Astrocyte (in vitro differentiated cells and primary cell): ENCODE results near the gene PFN4. TPM values are rescaled to one million over a fixed set of nuclear protein-coding genes. Genes with fewer than 3 reads are reported as not detected.

ENCODE experiments used
- DNase-seq: peaks from one replicate; pipeline ENCODE4 v3.0.0-alpha.2; 2010; ENCODE audit warnings: low read depth
- FAIRE-seq: peaks from 2 replicates; lab custom pipeline; 2011; peaks lifted over from hg19 to GRCh38; lab: Jason Lieb, UNC
- H2AFZ ChIP-seq: 2 replicates; pipeline ENCODE4 v1.6.0; 2012; ENCODE audit warnings: low read depth, low read length, inconsistent platforms
- H3K27ac ChIP-seq: 2 replicates; pipeline ENCODE4 v1.5.1; 2011; ENCODE audit warnings: low read depth, low read length, inconsistent platforms
- H3K27me3 ChIP-seq: 2 replicates; pipeline ENCODE4 v1.6.0; 2011; ENCODE audit warnings: low read length, inconsistent platforms; ENCODE audit not compliant: insufficient read depth
- H3K36me3 ChIP-seq: 2 replicates; pipeline ENCODE4 v1.5.1; 2011; ENCODE audit warnings: low read length, inconsistent platforms; ENCODE audit not compliant: insufficient read depth
- H3K4me1 ChIP-seq: 2 replicates; pipeline ENCODE4 v1.5.1; 2011; ENCODE audit warnings: low read length, inconsistent platforms; ENCODE audit not compliant: insufficient read depth
- H3K4me2 ChIP-seq: 2 replicates; pipeline ENCODE4 v1.6.0; 2012; ENCODE audit warnings: low read length, inconsistent platforms
- H3K4me3 ChIP-seq: 2 replicates; pipeline ENCODE4 v1.5.1; 2011; ENCODE audit warnings: low read depth, mild to moderate bottlenecking, low read length, inconsistent platforms; ENCODE audit not compliant: insufficient read depth
- H3K79me2 ChIP-seq: 2 replicates; pipeline ENCODE4 v1.6.0; 2012; ENCODE audit warnings: mild to moderate bottlenecking, low read length, inconsistent platforms; ENCODE audit not compliant: insufficient read depth
- H3K9ac ChIP-seq: 2 replicates; pipeline ENCODE4 v1.6.0; 2012; ENCODE audit warnings: mild to moderate bottlenecking, low read length, inconsistent platforms
- H3K9me3 ChIP-seq: 2 replicates; pipeline ENCODE4 v1.5.1; 2012; ENCODE audit warnings: low read depth, mild to moderate bottlenecking, low read length, inconsistent platforms; ENCODE audit not compliant: insufficient read depth
- H4K20me1 ChIP-seq: 2 replicates; pipeline ENCODE4 v1.6.0; 2012; ENCODE audit warnings: low read length, inconsistent platforms; ENCODE audit not compliant: insufficient read depth
- H3K27ac Mint-ChIP-seq: one replicate; pipeline ENCODE4 v1.8.0; 2021; ENCODE audit warnings: mild to moderate bottlenecking, mixed read lengths; ENCODE audit not compliant: unreplicated experiment
- H3K27me3 Mint-ChIP-seq: one replicate; pipeline ENCODE4 v1.8.0; 2021; ENCODE audit warnings: low read depth, mixed read lengths; ENCODE audit not compliant: unreplicated experiment
- H3K36me3 Mint-ChIP-seq: one replicate; pipeline ENCODE4 v1.8.0; 2021; ENCODE audit warnings: low read depth, mixed read lengths; ENCODE audit not compliant: unreplicated experiment
- H3K4me1 Mint-ChIP-seq: one replicate; pipeline ENCODE4 v1.8.0; 2021; ENCODE audit warnings: low read depth, mixed read lengths; ENCODE audit not compliant: unreplicated experiment
- H3K4me3 Mint-ChIP-seq: one replicate; pipeline ENCODE4 v1.8.0; 2021; ENCODE audit warnings: mild to moderate bottlenecking, moderate library complexity, mixed read lengths; ENCODE audit not compliant: unreplicated experiment
- H3K9me3 Mint-ChIP-seq: one replicate; pipeline ENCODE4 v1.8.0; 2021; ENCODE audit warnings: mild to moderate bottlenecking, mixed read lengths; ENCODE audit not compliant: unreplicated experiment
- EZH2 ChIP-seq: IDR thresholded peaks from 2 replicates; pipeline ENCODE4 v1.6.1; 2012; ENCODE audit warnings: mild to moderate bottlenecking, low read length, inconsistent platforms; ENCODE audit not compliant: insufficient read depth
- total RNA-seq: library from RNA; stranded (reverse); gene quantifications from 2 replicates; pipeline ENCODE4 v1.2.1, GENCODE V29; 2021
- TF ChIP-seq, protein P1 (sequence below): IDR thresholded peaks from 2 replicates; pipeline ENCODE4 v1.5.1; 2011; ENCODE audit warnings: low read depth, mild to moderate bottlenecking, inconsistent platforms, low read length, moderate library complexity; ENCODE audit not compliant: insufficient read depth

The PFN4 gene
- total RNA-seq, 1 donor from 2014 or later, result 0.64 TPM

DNA sequence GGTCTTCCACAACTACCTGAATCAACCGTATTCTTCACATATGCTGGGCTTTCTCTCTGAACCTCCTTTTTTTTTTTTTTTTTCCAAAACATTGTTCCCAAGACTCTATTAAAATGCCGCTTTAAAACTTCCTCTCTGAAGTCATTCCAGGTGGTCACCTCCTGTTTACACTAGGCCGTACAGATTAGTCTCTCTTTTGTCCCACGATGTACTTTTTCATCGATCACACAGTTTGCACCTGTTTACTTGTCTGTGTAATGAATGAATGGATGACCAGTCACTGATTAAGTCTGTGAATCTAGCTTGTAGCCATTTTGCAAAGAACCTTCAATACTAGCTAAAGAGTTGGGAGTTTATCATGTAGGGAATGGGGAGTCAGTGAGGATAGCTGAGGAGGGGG lies 35.0 kb upstream of the PFN4 start:
- Histone ChIP-seq H3K79me2 (no peaks in the 10 kb centered on the region), H3K27ac (no peak overlapping the region), H3K9me3 (no peaks in the 10 kb centered on the region), H3K9ac (no peak overlapping the region), H3K4me1 (no peaks in the 10 kb centered on the region), H3K36me3 (no peaks in the 10 kb centered on the region), H3K4me3 (no peak overlapping the region), H3K27me3 (no peaks in the 10 kb centered on the region), H4K20me1 (no peaks in the 10 kb centered on the region), H3K4me2 (no peak overlapping the region), H2AFZ (no peak overlapping the region)
- DNase-seq (no peak), FAIRE-seq (no peak)
- Mint-ChIP-seq H3K27ac (no peak overlapping the region), H3K27me3 (no peaks in the 10 kb centered on the region), H3K36me3 (peaks cover 10% of the 10 kb centered on the region), H3K9me3 (peaks cover 11% of the 10 kb centered on the region), H3K4me1 (no peaks in the 10 kb centered on the region), H3K4me3 (no peak overlapping the region)
- TF ChIP-seq, protein P1, sequence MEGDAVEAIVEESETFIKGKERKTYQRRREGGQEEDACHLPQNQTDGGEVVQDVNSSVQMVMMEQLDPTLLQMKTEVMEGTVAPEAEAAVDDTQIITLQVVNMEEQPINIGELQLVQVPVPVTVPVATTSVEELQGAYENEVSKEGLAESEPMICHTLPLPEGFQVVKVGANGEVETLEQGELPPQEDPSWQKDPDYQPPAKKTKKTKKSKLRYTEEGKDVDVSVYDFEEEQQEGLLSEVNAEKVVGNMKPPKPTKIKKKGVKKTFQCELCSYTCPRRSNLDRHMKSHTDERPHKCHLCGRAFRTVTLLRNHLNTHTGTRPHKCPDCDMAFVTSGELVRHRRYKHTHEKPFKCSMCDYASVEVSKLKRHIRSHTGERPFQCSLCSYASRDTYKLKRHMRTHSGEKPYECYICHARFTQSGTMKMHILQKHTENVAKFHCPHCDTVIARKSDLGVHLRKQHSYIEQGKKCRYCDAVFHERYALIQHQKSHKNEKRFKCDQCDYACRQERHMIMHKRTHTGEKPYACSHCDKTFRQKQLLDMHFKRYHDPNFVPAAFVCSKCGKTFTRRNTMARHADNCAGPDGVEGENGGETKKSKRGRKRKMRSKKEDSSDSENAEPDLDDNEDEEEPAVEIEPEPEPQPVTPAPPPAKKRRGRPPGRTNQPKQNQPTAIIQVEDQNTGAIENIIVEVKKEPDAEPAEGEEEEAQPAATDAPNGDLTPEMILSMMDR, result no peak
- TF ChIP-seq EZH2, result no peak

GRCh38 chr2:24153478-24153877 lies 30.3 kb upstream of the PFN4 start:
- no peak overlapping the region for H2AFZ ChIP-seq
- H4K20me1 ChIP-seq, result no peaks in the 10 kb centered on the region
- FAIRE-seq (no peak), DNase-seq (no peak)
- H3K79me2 ChIP-seq, result no peaks in the 10 kb centered on the region
- H3K9ac ChIP-seq, result no peak overlapping the region
- H3K36me3 ChIP-seq, result no peaks in the 10 kb centered on the region
- H3K27me3 ChIP-seq, result no peaks in the 10 kb centered on the region
- Mint-ChIP-seq H3K27me3 (no peaks in the 10 kb centered on the region), H3K4me1 (no peaks in the 10 kb centered on the region), H3K36me3 (peaks cover 12% of the 10 kb centered on the region), H3K27ac (no peak overlapping the region), H3K9me3 (peaks cover 8% of the 10 kb centered on the region), H3K4me3 (no peak overlapping the region)
- H3K9me3 ChIP-seq, result no peaks in the 10 kb centered on the region
- no peak overlapping the region for H3K4me3 ChIP-seq
- H3K4me2 ChIP-seq, result no peak overlapping the region
- H3K4me1 ChIP-seq, result no peaks in the 10 kb centered on the region
- no peak overlapping the region for H3K27ac ChIP-seq
- no peak for TF ChIP-seq EZH2

DNA sequence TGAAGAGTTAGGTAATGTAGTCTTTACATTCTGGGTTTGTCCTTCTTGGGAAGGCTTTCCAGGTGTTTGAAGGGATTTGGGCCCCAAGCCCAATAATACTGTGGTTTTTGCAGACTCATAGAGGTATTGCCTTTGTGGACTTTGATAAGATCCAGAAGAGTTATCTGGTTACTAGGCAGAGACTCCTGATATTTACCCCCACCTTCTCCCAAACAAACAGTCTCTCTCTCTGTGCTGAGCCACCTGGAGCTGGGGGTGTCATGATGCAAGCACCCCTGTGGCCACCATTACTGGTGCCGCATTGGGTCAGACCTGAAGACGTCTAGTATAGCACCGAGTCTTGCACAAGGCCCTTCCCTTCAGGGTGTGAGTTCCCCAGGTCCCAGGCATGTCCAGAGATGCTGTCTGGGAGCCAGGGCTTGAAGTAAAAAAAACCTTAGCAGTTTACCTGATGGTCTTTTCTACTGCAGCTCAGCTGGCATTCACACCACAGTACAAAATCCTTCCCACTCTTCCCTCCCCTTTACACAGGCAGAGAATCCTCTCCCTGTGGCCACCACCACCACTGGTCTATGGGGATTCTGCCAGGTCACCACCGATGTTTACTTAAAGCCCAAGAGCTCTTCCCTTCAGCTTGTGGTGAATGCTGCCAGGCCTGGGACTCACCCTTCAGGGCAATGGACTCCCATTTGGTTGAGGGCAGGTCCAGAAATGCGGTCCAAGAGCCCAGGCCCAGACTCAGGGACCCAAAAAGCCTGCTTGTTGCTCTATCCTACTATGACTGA lies 29.5 kb upstream of the PFN4 start:
- Mint-ChIP-seq H3K36me3 (peaks cover 13% of the 10 kb centered on the region), H3K4me1 (no peaks in the 10 kb centered on the region), H3K27ac (no peak overlapping the region), H3K4me3 (no peak overlapping the region), H3K9me3 (peaks cover 10% of the 10 kb centered on the region), H3K27me3 (no peaks in the 10 kb centered on the region)
- Histone ChIP-seq H3K4me1 (no peaks in the 10 kb centered on the region), H3K27me3 (no peaks in the 10 kb centered on the region), H3K4me3 (no peak overlapping the region), H3K9ac (no peak overlapping the region), H4K20me1 (no peaks in the 10 kb centered on the region), H2AFZ (no peak overlapping the region), H3K36me3 (no peaks in the 10 kb centered on the region), H3K79me2 (no peaks in the 10 kb centered on the region), H3K9me3 (no peaks in the 10 kb centered on the region), H3K27ac (no peak overlapping the region), H3K4me2 (no peak overlapping the region)
- FAIRE-seq (no peak), DNase-seq (no peak)
- TF ChIP-seq, protein P1, result no peak
- TF ChIP-seq EZH2, result no peak
